Jurkat, Clone E6-1 (cell line): ENCODE results near the gene RNASET2.
"Not testable (repeated sequence)": the region's sequence is repeated elsewhere in the genome, so short reads cannot be mapped to it uniquely, and the experiment has no call there.

Experiments used
- DNase-seq: peaks from one replicate; pipeline ENCODE4 v3.0.0-alpha.2; 2011; ENCODE audit warnings: low read depth, low spot score
- H3K4me3 ChIP-seq: 2 replicates; pipeline ENCODE4 v1.5.1; 2011; ENCODE audit warnings: mild to moderate bottlenecking, low read length, control low read depth, moderate library complexity

Gene RNASET2

GRCh38 chr6:166907871-166908806 lies 48.2 kb downstream of the RNASET2 start:
- H3K4me3 ChIP-seq, result no peak overlapping the region
- DNase-seq, result no peak

- H3K4me3 ChIP-seq, result no peak overlapping the region
- DNase-seq, result no peak
Observed at GRCh38 chr6:166907373-166907841, 48.9 kb downstream of the RNASET2 start.

- DNase-seq, result no peak
- H3K4me3 ChIP-seq, result no peak overlapping the region
Observed at GRCh38 chr6:166906376-166907044, 49.8 kb downstream of the RNASET2 start.

GRCh38 chr6:166905505-166906134 lies 50.7 kb downstream of the RNASET2 start:
- DNase-seq, result no peak
- no peak overlapping the region for H3K4me3 ChIP-seq

- no peak for DNase-seq
- H3K4me3 ChIP-seq, result no peak overlapping the region
Observed at GRCh38 chr6:166905013-166905412, 51.3 kb downstream of the RNASET2 start.

- DNase-seq, result no peak
- no peak overlapping the region for H3K4me3 ChIP-seq
Observed at GRCh38 chr6:166904101-166904746, 52.1 kb downstream of the RNASET2 start.

GRCh38 chr6:166903500-166903899 lies 52.9 kb downstream of the RNASET2 start:
- DNase-seq, result no peak
- H3K4me3 ChIP-seq, result no peak overlapping the region

GRCh38 chr6:166903027-166903426 lies 53.3 kb downstream of the RNASET2 start:
- H3K4me3 ChIP-seq, result no peak overlapping the region
- no peak for DNase-seq

GRCh38 chr6:166902211-166902755 lies 54.1 kb downstream of the RNASET2 start:
- no peak overlapping the region for H3K4me3 ChIP-seq
- no peak for DNase-seq

- no peak for DNase-seq
- H3K4me3 ChIP-seq, result no peak overlapping the region
Observed at GRCh38 chr6:166901626-166902025, 54.7 kb downstream of the RNASET2 start.

- DNase-seq, result no peak
- H3K4me3 ChIP-seq, result no peak overlapping the region
Observed at GRCh38 chr6:166900956-166901607, 55.3 kb downstream of the RNASET2 start.

GRCh38 chr6:166900130-166900708 lies 56.1 kb downstream of the RNASET2 start:
- no peak for DNase-seq
- H3K4me3 ChIP-seq, result no peak overlapping the region

- no peak overlapping the region for H3K4me3 ChIP-seq
- DNase-seq, result no peak
Observed at GRCh38 chr6:166898910-166899309, 57.4 kb downstream of the RNASET2 start.

- not testable (repeated sequence) for DNase-seq, H3K4me3 ChIP-seq
Observed at GRCh38 chr6:166894614-166895013, 61.7 kb downstream of the RNASET2 start.

- DNase-seq, H3K4me3 ChIP-seq: not testable (repeated sequence)
Observed at GRCh38 chr6:166892472-166892871, 63.9 kb downstream of the RNASET2 start.

- H3K4me3 ChIP-seq, result not testable (repeated sequence)
Observed at GRCh38 chr6:166886773-166887172, 69.6 kb downstream of the RNASET2 start.

GRCh38 chr6:166884958-166885357 lies 71.4 kb downstream of the RNASET2 start:
- not testable (repeated sequence) for H3K4me3 ChIP-seq, DNase-seq

More at GRCh38 chr6:166886773-166887172, 69.6 kb downstream of the RNASET2 start:
- not testable (repeated sequence) for DNase-seq

- H3K4me3 ChIP-seq, result no peak overlapping the region
- DNase-seq, result no peak
Observed at GRCh38 chr6:166879594-166879993, 76.8 kb downstream of the RNASET2 start.
